Endothelial cell of umbilical vein (primary cell): Measurements from ENCODE around the gene VKORC1.

Experiments used
- EZH2 ChIP-seq: IDR thresholded peaks from 2 replicates; pipeline ENCODE4 v1.6.1; 2012; ENCODE audit warnings: borderline replicate concordance, low read depth, mild to moderate bottlenecking, moderate library complexity, low read length, inconsistent platforms; ENCODE audit not compliant: severe bottlenecking
- GATA2 ChIP-seq: IDR thresholded peaks from 2 replicates; pipeline ENCODE4 v1.7.0; 2011; ENCODE audit warnings: low read depth, mild to moderate bottlenecking, moderate library complexity, mixed read lengths, low read length; ENCODE audit not compliant: insufficient read length, insufficient read depth
- JUN ChIP-seq: IDR thresholded peaks from 2 replicates; pipeline ENCODE4 v1.6.1; 2011; ENCODE audit warnings: borderline replicate concordance, low read depth; ENCODE audit not compliant: insufficient read length, insufficient read depth
- POLR2AphosphoS5 ChIP-seq: IDR thresholded peaks from 2 replicates; pipeline ENCODE4 v1.6.1; 2012; ENCODE audit warnings: low read depth, mild to moderate bottlenecking, control low read depth, low read length, moderate library complexity; ENCODE audit not compliant: insufficient read depth
- TF ChIP-seq, protein P1 (sequence below), 2 donors: IDR thresholded peaks; 1 replicate in 1 of 2; 2 replicates in 1 of 2; pipeline ENCODE4 v1.5.1; 2011; ENCODE audit warnings: low read length in 2 of 2, mild to moderate bottlenecking in 2 of 2, moderate library complexity in 2 of 2, control low read depth in 1 of 2, inconsistent platforms in 1 of 2, low read depth in 1 of 2; ENCODE audit not compliant: insufficient read depth in 1 of 2; ENCODE audit errors: extremely low read depth in 1 of 2
- TF ChIP-seq, protein P2 (sequence below): IDR thresholded peaks from 2 replicates; pipeline ENCODE4 v1.6.1; 2011; ENCODE audit not compliant: insufficient read depth, insufficient read length

DNA sequence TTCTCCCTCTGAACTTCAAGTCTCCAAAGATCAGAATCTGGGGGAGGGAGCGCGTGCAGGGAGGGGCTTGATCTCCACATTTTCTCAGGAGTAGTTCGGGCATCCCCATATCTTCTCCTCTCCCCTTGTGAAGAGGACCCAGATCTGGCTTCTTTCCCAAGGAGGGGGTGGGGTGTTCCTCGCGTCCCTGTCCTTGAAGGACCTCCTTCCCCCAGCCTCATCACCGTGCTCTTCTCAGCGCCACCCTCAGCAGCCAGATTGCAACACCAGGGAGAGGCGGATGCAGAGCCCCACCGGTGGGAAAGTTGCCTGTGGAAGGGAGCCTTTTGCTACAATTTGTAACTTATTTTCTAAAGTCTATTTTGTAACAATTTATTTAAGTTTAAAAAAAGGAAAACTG lies 11.5 kb downstream of the VKORC1 start:
- TF ChIP-seq, protein P1, sequence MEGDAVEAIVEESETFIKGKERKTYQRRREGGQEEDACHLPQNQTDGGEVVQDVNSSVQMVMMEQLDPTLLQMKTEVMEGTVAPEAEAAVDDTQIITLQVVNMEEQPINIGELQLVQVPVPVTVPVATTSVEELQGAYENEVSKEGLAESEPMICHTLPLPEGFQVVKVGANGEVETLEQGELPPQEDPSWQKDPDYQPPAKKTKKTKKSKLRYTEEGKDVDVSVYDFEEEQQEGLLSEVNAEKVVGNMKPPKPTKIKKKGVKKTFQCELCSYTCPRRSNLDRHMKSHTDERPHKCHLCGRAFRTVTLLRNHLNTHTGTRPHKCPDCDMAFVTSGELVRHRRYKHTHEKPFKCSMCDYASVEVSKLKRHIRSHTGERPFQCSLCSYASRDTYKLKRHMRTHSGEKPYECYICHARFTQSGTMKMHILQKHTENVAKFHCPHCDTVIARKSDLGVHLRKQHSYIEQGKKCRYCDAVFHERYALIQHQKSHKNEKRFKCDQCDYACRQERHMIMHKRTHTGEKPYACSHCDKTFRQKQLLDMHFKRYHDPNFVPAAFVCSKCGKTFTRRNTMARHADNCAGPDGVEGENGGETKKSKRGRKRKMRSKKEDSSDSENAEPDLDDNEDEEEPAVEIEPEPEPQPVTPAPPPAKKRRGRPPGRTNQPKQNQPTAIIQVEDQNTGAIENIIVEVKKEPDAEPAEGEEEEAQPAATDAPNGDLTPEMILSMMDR (IDR thresholded peaks at IDR 0.05; ENCODE audit: extremely low read depth in 1 of 2, insufficient read depth in 1 of 2, low read depth in 1 of 2, low read length in 2 of 2): no peak
- TF ChIP-seq JUN: no peak
- TF ChIP-seq, protein P2, sequence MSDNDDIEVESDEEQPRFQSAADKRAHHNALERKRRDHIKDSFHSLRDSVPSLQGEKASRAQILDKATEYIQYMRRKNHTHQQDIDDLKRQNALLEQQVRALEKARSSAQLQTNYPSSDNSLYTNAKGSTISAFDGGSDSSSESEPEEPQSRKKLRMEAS: no peak
- TF ChIP-seq POLR2AphosphoS5: no peak
- no peak for TF ChIP-seq EZH2
- TF ChIP-seq GATA2: no peak
